Activated CD4-positive, alpha-beta T cell treated with anti-CD3 and anti-CD28 coated beads, Interleukin-2, amount 50 U/mL, for 16 hours (primary cell): Measurements from ENCODE around the gene AOAH.
"Not testable (repeated sequence)": the region's sequence is repeated elsewhere in the genome, so short reads cannot be mapped to it uniquely, and the experiment has no call there.

Source experiments
- DNase-seq: peaks from one replicate; pipeline ENCODE4 v3.0.0-alpha.2; 2020

The AOAH gene

DNA sequence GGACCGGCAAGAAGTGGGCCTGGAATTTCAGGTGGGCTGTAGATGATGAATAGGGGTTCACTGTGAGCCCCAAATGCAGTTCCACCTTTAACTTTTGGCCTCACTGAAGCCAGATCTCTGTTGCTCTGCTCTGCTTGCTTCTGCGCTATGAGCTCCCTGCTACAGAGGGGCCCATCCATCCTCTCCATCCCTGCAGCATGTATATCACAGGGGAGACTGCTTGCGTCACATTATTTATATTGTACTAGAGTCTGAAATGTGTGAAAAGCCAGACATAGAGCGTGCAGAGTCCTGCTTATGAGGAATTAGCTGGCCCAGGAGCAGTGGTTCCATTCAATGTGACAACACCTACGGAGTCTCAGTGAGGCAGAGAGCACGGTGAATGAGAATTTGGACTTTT, 69.9 kb downstream of the AOAH start:
- DNase-seq: no peak

DNA sequence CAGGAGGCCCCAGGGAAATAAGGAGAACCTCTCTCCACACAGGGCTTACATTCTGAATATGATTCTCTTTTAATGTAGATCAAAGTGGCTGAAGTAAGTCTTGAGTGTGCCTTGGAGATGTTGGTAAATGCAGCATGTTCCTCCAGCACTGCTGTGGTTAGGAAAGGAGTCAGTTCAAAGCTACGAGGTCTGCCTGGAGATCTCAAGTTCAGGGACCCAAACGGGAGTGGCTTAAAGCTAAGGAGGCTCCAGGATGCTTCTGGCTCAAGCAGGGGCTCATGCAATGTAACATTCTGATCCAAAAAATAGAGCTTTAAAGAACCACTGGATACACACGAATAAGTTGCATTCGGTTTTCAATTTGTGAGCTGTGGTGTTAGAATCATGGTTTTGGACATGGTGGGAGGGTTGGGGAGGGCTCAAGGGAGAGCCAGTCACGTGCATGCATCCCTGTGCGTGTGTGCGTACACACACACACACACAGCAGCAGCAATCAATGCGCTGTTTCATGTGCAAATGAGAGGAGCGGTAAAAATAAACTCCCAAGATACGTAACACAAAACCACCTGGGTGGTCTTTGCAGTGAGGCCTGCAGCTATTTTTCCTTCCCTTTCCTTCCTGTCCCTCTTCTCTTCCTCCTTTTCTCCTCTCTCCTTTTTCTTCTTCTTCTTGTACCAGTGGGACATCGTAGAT, 70.5 kb downstream of the AOAH start:
- DNase-seq: no peak

DNA sequence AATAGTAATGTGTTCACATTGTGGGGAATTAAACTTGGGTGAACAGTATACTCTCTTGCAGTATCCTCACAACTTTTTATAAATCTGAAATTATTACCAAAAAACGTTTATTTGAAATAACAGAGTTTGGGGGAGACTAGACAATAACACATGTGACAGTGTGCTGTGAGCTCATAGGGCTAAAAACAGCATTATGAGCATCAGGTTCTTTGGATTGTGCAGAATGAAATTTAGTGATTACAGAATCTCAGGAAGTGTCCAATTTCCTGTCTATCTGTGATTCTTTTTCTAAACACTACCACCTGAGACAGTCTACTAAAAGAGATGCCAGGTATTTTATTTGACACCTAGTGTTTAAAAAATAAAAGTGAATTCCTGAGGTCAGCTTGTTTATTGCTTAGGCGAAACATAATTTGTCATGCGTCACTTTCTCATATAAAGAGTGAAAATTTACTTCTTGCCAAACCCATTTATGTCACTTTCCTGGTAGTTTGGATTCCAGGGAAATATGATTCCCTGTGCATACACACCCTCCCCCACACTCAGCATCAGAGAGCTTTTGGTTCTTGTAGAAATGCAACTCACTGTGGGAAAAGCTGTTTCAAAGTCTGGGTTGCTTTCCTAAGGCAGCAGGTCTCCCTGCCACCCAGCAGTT, 71.2 kb downstream of the AOAH start:
- DNase-seq: no peak

DNA sequence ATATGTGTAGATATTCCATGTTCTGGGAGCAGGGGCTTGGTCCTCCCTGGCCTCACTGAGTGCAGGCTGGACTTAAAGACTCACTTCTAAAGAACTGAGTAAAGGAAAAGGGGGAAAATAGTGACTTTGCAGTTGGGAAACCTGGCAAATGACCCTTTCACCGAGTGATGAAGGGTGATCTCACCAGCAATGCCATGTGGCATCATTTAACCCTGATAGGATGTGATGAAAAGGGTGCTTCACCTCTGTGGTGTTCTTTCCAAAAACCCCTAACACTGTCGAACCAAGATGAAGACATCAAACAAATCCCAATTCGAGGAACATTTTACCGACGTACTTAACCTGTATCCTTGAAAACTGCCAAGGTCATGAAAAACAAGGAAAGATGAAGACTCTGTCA, 71.9 kb downstream of the AOAH start:
- DNase-seq: no peak

DNA sequence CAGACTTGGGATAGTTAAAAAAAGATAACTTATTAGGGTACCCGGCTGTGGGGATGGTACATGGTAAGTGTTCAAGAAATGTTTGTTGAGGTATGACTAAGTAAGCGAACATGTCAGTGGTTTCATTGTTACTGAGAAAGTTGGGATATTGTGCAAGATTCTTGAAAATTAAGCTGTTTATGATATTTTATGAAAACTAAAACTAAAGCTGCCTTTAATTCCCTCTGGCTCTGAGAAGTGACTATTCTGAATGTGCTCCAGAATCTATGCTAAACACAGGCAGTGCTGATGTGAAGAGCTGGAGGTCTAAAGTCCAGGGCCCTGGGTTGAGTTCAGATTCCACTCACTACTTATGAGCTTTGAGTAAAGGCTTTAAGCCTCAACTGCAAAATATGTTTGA, 72.9 kb downstream of the AOAH start:
- peak; percentile 63 for DNase-seq

DNA sequence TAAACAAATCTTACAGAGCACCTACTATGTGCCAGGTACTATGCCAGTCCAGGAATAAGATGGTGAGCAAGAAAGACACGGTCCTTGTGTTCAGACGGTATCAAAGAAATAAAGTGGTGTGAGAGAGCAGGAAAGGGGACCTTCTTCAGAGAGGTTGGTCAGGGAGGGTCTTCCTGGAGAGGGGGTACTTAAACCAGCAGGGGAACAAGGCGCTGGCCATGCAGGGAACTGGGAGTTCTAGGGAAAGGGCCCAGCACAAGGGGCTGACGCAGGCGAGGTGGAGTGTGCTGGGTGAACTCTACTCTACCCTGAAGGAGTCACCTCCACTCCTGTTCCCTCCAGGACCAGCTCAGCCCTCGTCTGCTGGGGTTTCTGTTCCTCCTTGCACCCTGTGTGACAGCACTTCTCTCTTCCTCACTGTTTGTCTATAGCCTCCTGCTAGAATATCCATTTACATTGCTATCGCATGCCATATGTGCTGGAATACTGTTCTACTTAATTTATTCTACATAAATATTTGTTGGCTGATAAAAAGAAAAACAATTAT, 73.5 kb downstream of the AOAH start:
- DNase-seq: no peak

DNA sequence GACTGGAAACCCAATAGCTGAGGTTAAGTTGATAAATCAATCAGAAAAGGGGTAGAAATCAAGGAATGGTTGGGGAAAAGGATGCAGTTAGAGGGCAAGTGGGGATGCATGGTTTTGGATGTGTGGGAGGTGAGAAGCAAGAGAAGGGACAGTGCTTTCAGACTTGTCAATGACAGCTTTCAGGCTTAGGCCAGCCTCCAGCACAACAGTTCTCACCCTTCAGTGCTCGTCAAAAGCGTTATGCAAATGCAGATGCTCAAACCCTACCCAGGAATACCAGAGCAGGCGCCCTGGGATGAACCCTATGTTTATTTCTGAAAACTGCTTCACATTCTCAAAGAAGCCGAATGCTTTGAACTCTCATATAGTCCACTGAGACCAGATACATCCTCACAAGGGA, 74.0 kb downstream of the AOAH start:
- no peak for DNase-seq

DNA sequence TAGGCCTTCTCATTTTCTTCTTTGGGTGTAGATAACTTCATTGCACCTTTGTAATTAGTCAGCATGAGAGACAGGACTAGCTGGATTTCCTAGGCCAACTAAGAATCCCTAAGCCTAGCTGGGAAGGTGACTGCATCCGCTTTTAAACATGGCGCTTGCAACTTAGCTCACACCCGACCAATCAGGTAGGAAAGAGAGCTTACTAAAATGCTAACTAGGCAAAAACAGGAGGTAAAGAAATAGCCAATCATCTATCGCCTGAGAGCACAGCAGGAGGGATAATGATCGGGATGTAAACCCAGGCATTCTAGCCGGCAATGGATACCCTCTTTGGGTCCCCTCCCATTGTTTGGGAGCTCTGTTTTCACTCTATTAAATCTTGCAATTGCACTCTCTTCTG, 75.0 kb downstream of the AOAH start:
- DNase-seq: not testable (repeated sequence)

DNA sequence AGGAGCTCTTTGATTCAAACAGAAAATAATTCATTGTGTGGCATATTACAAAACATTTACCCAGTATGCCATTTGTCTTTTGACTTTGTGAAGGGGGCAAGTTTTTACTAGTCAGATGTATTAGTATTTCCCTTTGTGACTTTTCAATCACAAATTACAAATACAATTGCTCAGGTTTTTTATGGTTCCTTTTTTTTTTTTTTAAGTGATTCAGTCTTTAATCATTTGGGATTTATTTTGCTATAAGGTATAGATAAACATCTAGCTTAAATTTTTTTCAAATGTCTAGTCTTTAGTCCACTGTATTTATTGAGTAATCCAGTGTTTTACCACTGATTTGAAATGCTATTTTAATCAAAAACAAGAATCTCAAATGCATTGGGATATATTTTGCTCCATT, 75.9 kb downstream of the AOAH start:
- no peak for DNase-seq

DNA sequence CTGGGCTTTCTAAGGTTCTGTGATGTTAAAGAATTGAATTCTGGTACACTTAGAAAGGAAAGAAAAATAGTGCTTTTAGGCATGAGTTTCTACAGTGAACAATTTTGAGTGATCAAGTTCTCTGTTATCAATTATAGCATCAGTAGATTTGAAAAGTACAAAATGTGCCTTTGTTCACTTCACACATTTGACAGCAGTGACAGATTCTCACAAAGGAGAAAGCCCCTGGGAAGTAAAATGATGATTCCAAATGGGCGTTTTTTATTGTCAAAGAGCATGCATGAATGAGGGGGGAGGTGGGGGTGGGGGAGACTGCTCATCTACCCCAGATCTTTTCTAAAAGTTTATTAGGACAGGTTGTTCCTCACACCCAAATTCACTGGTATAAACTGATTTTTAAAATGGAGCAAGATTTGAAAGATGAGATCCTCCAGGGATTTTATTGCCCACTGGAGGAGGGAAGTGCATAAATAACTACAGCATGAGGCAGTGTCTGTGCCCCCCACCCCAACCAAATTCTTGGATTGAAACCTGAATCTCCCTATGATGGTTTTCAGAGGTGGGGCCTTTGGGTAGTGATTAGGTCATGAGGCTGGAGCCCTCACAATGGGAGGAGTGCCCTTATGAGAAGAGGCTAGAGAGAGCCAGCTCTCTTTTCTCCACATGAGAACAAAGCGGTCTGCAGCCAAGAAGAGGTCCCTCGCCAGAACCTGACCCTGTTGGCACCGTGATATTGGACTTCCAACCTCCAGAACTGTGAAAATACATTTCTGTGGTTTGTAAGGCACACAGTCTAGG, 79.5 kb downstream of the AOAH start:
- no peak for DNase-seq

DNA sequence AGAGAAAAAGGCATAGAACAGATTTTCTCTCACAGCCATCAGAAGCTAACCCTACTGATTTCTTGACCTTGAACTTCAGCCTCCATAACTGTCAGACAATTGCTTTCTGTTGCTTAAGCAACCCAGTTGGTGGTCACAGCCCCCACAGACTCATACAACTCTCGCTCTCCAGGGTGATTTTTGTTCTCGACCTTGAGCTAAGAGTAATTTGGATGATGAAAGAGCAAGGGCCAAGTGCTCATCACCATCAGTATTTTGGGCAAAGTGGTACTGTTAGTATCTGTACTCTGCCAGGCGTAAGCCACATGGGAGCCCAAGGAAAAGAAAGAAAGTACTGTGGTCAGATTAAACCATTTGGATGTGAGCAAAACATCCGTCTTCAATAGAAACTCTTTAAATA, 81.9 kb downstream of the AOAH start:
- no peak for DNase-seq

DNA sequence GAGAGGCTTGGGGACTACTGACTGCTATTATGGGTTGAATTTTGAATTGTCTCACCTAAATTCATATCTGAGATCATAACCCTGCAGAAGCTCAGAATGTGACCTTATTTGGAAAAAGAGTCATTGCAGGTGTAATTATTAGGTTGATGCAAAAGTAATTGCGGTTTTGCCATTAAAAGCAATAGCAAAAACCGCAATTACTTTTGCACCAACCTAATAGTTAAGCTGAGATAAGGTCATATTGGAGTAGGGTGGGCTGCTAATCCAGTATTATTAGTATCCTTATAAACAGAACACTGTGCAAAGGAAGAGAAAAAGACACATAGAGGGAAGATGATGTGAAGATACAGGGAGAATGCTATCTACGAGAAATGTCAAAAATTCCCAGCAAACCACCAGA, 82.3 kb downstream of the AOAH start:
- no peak for DNase-seq

DNA sequence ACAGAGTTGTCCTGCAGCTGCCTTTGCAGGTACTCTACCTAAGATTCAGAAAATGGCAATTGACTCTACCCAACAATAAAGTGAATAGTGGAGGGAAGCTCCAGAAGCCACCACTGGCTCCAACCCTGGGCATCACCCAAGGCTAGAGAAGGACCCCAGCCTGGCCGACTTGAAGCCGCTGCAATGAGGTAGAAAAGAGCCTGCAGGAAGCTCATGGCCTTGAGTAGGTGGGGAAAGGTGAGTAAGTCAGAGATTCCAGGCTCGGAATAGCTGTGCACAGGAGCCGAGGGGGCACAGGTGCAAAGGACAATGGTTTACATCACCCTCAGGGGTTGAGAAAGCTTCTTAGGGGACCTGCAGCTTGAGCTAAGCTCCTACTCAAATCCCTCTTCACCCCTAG, 83.6 kb downstream of the AOAH start:
- DNase-seq: no peak

DNA sequence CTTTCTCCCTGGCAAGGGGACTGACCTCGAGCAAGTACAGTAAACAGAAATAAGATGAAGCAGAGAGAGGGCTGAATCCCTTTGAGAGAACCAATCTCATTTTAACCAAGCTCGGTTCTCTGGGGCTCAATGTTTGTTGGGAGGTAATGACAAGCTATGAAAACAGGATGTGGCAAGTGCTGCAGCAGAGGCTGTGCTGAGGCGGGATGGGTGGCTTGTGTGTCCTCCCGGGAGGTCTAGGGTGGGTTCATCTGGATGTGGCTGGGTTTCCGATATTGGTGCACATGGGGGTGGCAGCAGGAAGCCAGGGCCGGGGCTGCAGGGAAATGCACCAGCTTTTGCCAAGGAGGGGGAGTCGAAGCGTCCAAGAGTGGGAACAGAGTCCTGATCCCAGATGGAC, 84.5 kb downstream of the AOAH start:
- peak; percentile 69 for DNase-seq

DNA sequence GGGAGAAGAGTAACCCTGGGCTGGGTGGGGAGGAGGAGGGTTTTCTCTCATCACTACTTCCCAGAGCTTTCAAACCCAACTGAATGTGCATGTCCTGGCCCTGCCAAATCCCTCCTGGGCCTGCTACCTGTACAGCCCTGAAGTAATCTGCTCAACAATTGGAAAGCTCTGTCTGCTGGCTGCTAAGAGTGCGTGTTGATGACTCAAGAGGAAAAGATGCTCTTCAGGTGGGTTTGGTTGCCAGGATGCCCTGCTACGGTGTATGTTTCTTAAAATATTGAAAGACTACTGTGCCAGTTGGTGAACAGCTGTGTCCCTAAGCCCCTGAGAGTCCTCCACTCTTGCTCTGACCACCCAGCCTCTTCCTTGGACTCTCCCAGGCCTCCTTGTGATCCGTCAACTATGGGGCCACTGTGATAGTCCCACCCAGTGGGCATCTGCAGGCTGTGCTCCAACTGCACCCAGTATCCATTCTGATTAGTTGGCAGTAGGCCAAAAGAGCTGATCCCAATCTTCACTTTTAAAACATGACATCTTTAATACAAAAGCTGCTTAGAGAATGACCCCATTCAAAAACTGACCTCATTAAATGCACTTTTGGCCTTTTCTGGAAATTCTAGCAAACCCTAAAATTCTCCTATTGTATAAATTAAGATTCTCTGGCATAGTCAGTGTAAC, 85.6 kb downstream of the AOAH start:
- no peak for DNase-seq

DNA sequence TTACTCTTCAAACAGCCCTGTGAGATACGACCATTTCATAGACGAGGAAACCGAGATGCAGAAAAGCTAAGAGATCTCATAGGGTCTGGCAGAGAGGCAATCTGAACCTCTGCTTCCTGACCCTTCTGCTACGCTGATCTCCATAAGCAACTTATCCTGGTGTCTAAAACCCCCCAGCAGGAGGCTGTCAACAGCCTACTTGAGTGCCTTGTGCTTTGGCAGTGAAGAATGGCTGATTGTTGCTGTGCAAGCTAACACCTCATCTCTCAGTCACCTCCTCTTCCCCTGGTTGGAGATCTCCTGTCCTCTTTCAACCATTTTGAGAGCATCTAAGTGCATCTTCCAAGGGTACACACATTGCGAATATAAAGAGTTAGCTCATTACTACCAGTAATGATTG, 86.2 kb downstream of the AOAH start:
- no peak for DNase-seq

DNA sequence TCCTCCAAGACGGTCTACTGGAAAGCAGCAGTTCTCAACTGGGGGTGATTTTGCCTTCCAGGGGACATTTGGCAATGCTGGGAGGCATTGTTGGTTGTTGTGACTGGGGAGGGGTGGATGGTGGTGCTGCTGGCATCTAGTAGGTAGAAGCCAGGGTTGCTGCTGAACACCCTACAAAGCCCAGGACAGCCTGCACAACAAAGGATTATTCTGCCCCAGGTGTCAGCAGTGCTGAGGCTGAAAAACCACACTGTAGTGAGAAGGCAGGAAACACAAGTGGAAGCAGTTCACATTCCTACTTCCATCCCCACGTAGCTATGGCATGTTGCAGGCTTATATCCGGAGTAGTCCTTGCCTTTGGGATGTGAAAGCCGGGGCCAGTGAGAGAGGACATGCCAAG, 86.9 kb downstream of the AOAH start:
- no peak for DNase-seq

DNA sequence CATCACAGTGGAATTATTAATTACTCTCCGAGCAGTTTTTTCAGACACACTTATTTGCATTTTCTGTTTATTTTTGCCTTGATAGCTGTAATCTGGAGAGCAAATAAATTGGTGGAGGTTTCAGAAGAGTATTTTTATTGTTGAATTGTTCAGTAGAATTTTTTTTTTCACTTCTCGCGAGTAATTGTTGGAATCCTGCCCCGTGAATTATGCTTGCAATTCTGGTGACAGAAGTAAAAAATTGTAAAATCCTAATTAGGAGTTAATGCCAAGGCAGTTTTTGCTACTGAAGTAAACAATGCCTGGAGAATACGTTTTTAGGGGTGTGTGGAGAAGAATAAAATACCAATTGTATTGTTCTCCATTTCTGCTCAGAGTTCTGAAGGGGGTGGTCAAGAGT, 88.2 kb downstream of the AOAH start:
- DNase-seq: no peak

DNA sequence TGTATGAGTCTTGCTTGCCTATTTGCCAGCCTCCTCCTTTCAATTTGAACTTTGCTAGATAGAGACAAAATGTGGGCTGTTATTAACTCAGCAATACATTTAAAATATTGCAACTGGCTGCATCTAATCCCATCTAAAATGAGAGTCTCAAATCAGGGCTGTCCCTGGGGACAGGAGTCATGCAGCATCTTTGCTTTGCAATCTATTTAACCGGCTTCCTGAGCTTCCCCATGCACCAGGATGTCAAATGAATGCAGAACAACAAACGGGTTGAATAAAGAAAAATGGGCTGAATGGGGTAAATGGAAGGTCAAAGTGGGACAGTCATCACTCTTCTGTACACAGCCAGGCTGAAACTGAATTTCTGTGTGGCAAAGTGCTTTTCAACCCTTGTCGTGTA, 89.2 kb downstream of the AOAH start:
- no peak for DNase-seq

DNA sequence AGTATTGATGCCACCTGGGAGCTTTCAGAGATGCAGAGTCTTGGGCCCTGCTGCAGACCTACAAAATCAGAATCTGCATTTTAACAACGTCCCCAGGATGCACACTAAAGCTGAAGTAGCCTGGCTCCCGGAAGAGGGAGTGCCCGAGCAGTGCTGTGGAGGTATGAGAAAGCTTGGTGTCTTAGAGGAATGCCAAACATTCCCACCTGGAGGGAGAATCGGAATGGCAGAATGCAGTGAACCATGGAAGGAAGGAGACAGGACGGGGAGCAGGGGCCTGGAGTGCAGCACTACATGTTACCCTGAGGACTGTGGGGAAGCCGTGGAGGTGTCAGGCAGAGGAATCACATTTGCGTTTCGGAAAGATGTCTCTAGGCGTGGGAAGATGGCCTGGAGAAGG, 90.9 kb downstream of the AOAH start:
- no peak for DNase-seq

DNA sequence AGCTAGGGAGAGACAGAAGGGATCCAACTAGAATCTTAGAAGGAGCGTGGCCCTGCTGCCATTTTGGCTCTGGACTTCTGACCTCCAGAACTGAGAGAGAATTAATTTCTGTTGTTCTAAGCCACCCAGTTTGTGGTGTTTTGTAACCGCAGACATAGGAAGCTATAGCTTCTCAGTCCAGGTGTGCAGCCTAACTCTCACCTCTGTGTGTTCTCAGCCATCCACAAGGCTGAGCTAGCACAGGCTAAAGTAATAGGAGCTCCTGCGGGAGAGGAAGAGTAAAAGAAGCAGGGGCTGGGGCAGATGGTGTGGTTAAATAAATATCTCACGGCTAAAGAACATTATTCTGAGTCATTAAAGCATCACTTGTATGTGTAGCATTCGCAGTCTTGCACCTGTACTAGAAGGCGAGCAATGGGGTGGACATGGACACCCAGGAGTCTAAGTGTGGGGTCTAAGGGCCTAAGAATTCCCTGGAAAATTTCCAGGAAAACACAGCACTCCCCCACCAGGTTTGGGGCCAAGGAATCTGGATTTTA, 94.1 kb downstream of the AOAH start:
- no peak for DNase-seq

DNA sequence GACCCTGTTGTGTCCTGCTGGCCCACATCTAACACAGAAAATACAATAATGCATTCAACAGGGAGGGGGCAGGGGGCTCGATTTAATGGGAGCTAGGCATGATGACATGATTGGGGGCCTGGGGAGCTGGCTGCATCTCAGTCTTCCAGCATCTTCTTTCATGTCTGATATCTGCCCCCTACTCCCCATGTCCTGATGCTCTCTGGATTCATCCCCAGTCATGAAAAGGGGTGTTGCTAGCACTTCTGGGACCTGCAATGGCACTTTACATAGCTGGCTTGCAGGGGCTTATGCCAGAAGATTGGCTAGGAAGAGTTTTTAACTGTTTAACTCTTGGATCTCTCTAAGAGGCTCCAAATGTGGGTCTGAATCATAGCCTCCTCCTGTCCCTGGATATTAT, 94.9 kb downstream of the AOAH start:
- no peak for DNase-seq

DNA sequence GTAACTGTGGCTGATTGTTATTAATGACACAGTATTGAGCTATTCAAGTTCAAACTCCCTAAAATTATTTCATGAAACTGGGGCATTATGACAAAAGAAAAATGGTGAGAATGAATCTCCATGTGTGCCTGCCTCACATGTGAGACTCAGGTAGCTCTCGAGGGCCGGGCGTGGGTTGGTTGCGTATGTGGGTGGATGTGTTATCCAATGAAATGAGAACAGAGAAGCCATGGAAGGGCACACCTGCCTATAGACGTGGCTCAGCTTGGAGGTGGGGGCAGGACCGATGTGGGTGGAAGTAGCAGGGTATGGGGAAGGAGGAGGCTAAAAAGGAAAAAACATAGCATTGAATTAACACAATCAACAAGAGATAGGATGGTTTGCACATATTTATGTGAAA, 96.5 kb downstream of the AOAH start:
- no peak for DNase-seq
